GM21526 (cell line): ENCODE data around the gene UBL4B.

Experiments used
- ATAC-seq: cut with Tn5 transposase; IDR thresholded peaks from one replicate; pipeline ENCODE4 v1.9.1; 2021; ENCODE audit warnings: moderate library complexity; ENCODE audit not compliant: unreplicated experiment, low FRiP score

Gene UBL4B

GRCh38 chr1:110112656-110113055 is 413 bp downstream of the UBL4B start:
- no peak for ATAC-seq

GRCh38 chr1:110113551-110113950 is 1.3 kb downstream of the UBL4B start:
- no peak for ATAC-seq

- ATAC-seq, result no peak
These were observed 1.9 kb downstream of the UBL4B start for GRCh38 chr1:110114173-110114572.

- ATAC-seq, result no peak
These were observed 2.5 kb downstream of the UBL4B start for GRCh38 chr1:110114784-110115183.

GRCh38 chr1:110118636-110119396 is 6.6 kb downstream of the UBL4B start:
- ATAC-seq, result no peak

- no peak for ATAC-seq
These were observed 7.6 kb downstream of the UBL4B start for GRCh38 chr1:110119843-110120242.

GRCh38 chr1:110120960-110121561 is 8.8 kb downstream of the UBL4B start:
- ATAC-seq, result no peak

- no peak for ATAC-seq
These were observed 11.0 kb downstream of the UBL4B start for GRCh38 chr1:110123224-110123623.

GRCh38 chr1:110125810-110126209 is 13.6 kb downstream of the UBL4B start:
- no peak for ATAC-seq

GRCh38 chr1:110130113-110130591 is 17.9 kb downstream of the UBL4B start:
- no peak for ATAC-seq

- no peak for ATAC-seq
These were observed 18.7 kb downstream of the UBL4B start for GRCh38 chr1:110130989-110131388.

- ATAC-seq, result no peak
These were observed 20.4 kb downstream of the UBL4B start for GRCh38 chr1:110132682-110133081.

- ATAC-seq, result no peak
These were observed 21.2 kb downstream of the UBL4B start for GRCh38 chr1:110133436-110133835.

GRCh38 chr1:110134050-110134595 is 21.9 kb downstream of the UBL4B start:
- ATAC-seq, result no peak

- no peak for ATAC-seq
These were observed 23.0 kb downstream of the UBL4B start for GRCh38 chr1:110135246-110135645.

- no peak for ATAC-seq
These were observed 23.4 kb downstream of the UBL4B start for GRCh38 chr1:110135666-110136065.

- ATAC-seq, result no peak
These were observed 24.7 kb downstream of the UBL4B start for GRCh38 chr1:110136911-110137310.

GRCh38 chr1:110138956-110139355 is 26.7 kb downstream of the UBL4B start:
- ATAC-seq, result no peak

- no peak for ATAC-seq
These were observed 32.1 kb downstream of the UBL4B start for GRCh38 chr1:110144366-110144765.

- no peak for ATAC-seq
These were observed 36.7 kb downstream of the UBL4B start for GRCh38 chr1:110148961-110149360.

- no peak for ATAC-seq
These were observed 38.3 kb downstream of the UBL4B start, which contains the start of gene SLC6A17 for GRCh38 chr1:110150330-110151174. TSS of gene SLC6A17 (plus strand) at chr1:110150494. CDS start at chr1:110166930, 16,436 bp downstream.
